Left lung (tissue), 10 donors: ENCODE measurements around the gene YAF2. TPM values are rescaled to one million over a fixed set of nuclear protein-coding genes. Genes with fewer than 3 reads are reported as not detected.

Experiments
- ATAC-seq: fragments of 200-7000 bp; cut with Tn5 transposase; one replicate; pipeline ENCODE4 v1.9.1; 2020; ENCODE audit warnings: moderate library complexity
- DNase-seq, 4 donors: peaks; one replicate each; pipeline ENCODE4 v3.0.0-alpha.2; 2013 to 2020
- H3K27ac ChIP-seq, 2 donors: fragments of 200-600 bp; sonication (generic) in 1 of 2; one replicate each; pipeline versions ENCODE4 v1.5.0 to v1.8.0; 2020 to 2021
- H3K27me3 ChIP-seq, 2 donors: fragments of 200-600 bp; sonication (generic) in 1 of 2; one replicate each; pipeline versions ENCODE4 v1.5.0 to v1.8.0; 2020 to 2021
- H3K36me3 ChIP-seq, 2 donors: fragments of 200-600 bp; sonication (generic) in 1 of 2; one replicate each; pipeline versions ENCODE4 v1.5.0 to v1.8.0; 2020 to 2021
- H3K4me1 ChIP-seq, 2 donors: fragments of 200-600 bp; one replicate each; pipeline ENCODE4 v1.8.0; 2021
- H3K4me3 ChIP-seq, 2 donors: fragments of 200-600 bp; sonication (generic) in 1 of 2; one replicate each; pipeline versions ENCODE4 v1.5.0 to v1.8.0; 2020 to 2021; ENCODE audit warnings: mild to moderate bottlenecking in 1 of 2
- H3K9me3 ChIP-seq, 2 donors: fragments of 200-600 bp; sonication (generic) in 1 of 2; one replicate each; pipeline versions ENCODE4 v1.5.0 to v1.8.0; 2020 to 2021
- CTCF ChIP-seq, 2 donors: fragments of 200-600 bp; sonication (generic) in 1 of 2; IDR thresholded peaks; one replicate each; pipeline versions ENCODE4 v1.5.0 to v1.8.0; 2021; ENCODE audit warnings: antibody characterized with exemption in 2 of 2
- intact Hi-C, 2 donors: fragments of 100-400 bp; cut with DNase I; formaldehyde crosslinking; loops; one replicate each; pipeline versions ENCODE4 v1.11.2 to v1.14.2; 2022
- polyA plus RNA-seq, 6 donors: library from polyadenylated mRNA; unstranded; fragments of 120-200 nt; gene quantifications; one replicate each; pipeline ENCODE4 v1.2.1, GENCODE V29; 2013; ENCODE audit not compliant: insufficient read length in 6 of 6
- total RNA-seq, 2 donors: library from RNA; stranded (reverse); fragmentation: NEBNext Ultra II Directional; extraction: Animal tissue kit (Norgen Biotek cat#: 25700); gene quantifications; one replicate each; pipeline ENCODE4 v1.2.1, GENCODE V29; 2021
- donor health status: DM: no; HTN: yes; CAD: no.
- donor health status: DM: no; HTN: no; CAD: no.

YAF2 gene
- total and polyA plus RNA-seq, 8 donors = 18.7 to 33.4 (median 21.9) TPM

- ATAC-seq (no peak), DNase-seq (no peak)
- Histone ChIP-seq H3K27me3 (no peaks in the 10 kb centered on the region), H3K4me1 (no peaks in the 10 kb centered on the region), H3K27ac (no peak overlapping the region), H3K9me3 (no peaks in the 10 kb centered on the region), H3K36me3 (no peaks in the 10 kb centered on the region), H3K4me3 (no peak overlapping the region)
- intact Hi-C loops = no loop called here
- no peak for TF ChIP-seq CTCF (IDR thresholded peaks at IDR 0.05)
Observed at GRCh38 chr12:42284157-42284556, 46.1 kb upstream of the YAF2 start.

GRCh38 chr12:42283739-42284138 lies 45.7 kb upstream of the YAF2 start:
- DNase-seq (no peak), ATAC-seq (no peak)
- no peak for TF ChIP-seq CTCF (IDR thresholded peaks at IDR 0.05)
- Histone ChIP-seq H3K27ac (no peak overlapping the region), H3K9me3 (no peaks in the 10 kb centered on the region), H3K4me3 (no peak overlapping the region), H3K4me1 (no peaks in the 10 kb centered on the region), H3K36me3 (no peaks in the 10 kb centered on the region), H3K27me3 (no peaks in the 10 kb centered on the region)
- intact Hi-C loops = no loop called here

- Histone ChIP-seq H3K4me1 (no peaks in the 10 kb centered on the region), H3K36me3 (no peaks in the 10 kb centered on the region), H3K4me3 (no peak overlapping the region), H3K27me3 (no peaks in the 10 kb centered on the region), H3K9me3 (no peaks in the 10 kb centered on the region), H3K27ac (no peak overlapping the region)
- ATAC-seq = no peak
- no peak for TF ChIP-seq CTCF (IDR thresholded peaks at IDR 0.05)
- DNase-seq = no peak
- intact Hi-C loops = no loop called here
Observed at GRCh38 chr12:42282294-42282693, 44.2 kb upstream of the YAF2 start.

- Histone ChIP-seq H3K36me3 (no peaks in the 10 kb centered on the region), H3K4me1 (no peaks in the 10 kb centered on the region), H3K27ac (no peak overlapping the region), H3K4me3 (no peak overlapping the region), H3K9me3 (no peaks in the 10 kb centered on the region), H3K27me3 (no peaks in the 10 kb centered on the region)
- intact Hi-C loops = no loop called here
- no peak for TF ChIP-seq CTCF (IDR thresholded peaks at IDR 0.05)
- ATAC-seq (no peak), DNase-seq (no peak)
Observed at GRCh38 chr12:42281844-42282243, 43.8 kb upstream of the YAF2 start.

GRCh38 chr12:42281278-42281677 lies 43.2 kb upstream of the YAF2 start:
- Histone ChIP-seq H3K9me3 (no peaks in the 10 kb centered on the region), H3K27me3 (no peaks in the 10 kb centered on the region), H3K4me3 (no peak overlapping the region), H3K36me3 (no peaks in the 10 kb centered on the region), H3K4me1 (no peaks in the 10 kb centered on the region), H3K27ac (no peak overlapping the region)
- ATAC-seq = no peak
- intact Hi-C loops = no loop called here
- DNase-seq = no peak
- no peak for TF ChIP-seq CTCF (IDR thresholded peaks at IDR 0.05)
